ENCODE data around the gene IGFBP1. TPM values are rescaled to one million over a fixed set of nuclear protein-coding genes. Genes with fewer than 3 reads are reported as not detected.
"Not testable (repeated sequence)": the region's sequence is repeated elsewhere in the genome, so short reads cannot be mapped to it uniquely, and the experiment has no call there.

IGFBP1 gene
- total and polyA plus RNA-seq, 2 experiments from 2014 or later, result not detected

GRCh38 chr7:45852984-45853383 is 35.3 kb upstream of the IGFBP1 start:
- H3K4me1 ChIP-seq (ENCODE audit: insufficient read depth); H3K4me1 Mint-ChIP-seq; H3K4me3 Mint-ChIP-seq; H3K27me3 ChIP-seq (ENCODE audit: insufficient read depth); H3K36me3 Mint-ChIP-seq (ENCODE audit: low read depth); H3K9me2 ChIP-seq (ENCODE audit: insufficient read depth); H3K27me3 Mint-ChIP-seq (ENCODE audit: insufficient read depth, low read depth, poor library complexity); H3K27ac ChIP-seq (ENCODE audit: low read depth); H3K36me3 ChIP-seq (ENCODE audit: insufficient read depth); H3K79me2 ChIP-seq (replicated peaks; ENCODE audit: insufficient read depth); H3K4me2 ChIP-seq; H3F3A ChIP-seq (replicated peaks; ENCODE audit: low read depth); H3K4me3 ChIP-seq; ATAC-seq; H3K27ac Mint-ChIP-seq; H3K9me3 Mint-ChIP-seq; H2AFZ ChIP-seq; H4K20me1 ChIP-seq (replicated peaks; ENCODE audit: insufficient read depth); DNase-seq (ENCODE audit: low spot score): not testable (repeated sequence)

GRCh38 chr7:45853491-45853890 is 34.8 kb upstream of the IGFBP1 start:
- H3F3A ChIP-seq (replicated peaks; ENCODE audit: low read depth); H4K20me1 ChIP-seq (replicated peaks; ENCODE audit: insufficient read depth); H3K4me1 Mint-ChIP-seq; H3K27ac ChIP-seq (ENCODE audit: low read depth); H3K4me3 ChIP-seq; H3K27me3 Mint-ChIP-seq (ENCODE audit: insufficient read depth, low read depth, poor library complexity); H2AFZ ChIP-seq; DNase-seq (ENCODE audit: low spot score); H3K4me3 Mint-ChIP-seq; H3K36me3 ChIP-seq (ENCODE audit: insufficient read depth); H3K4me1 ChIP-seq (ENCODE audit: insufficient read depth); H3K36me3 Mint-ChIP-seq (ENCODE audit: low read depth); H3K27me3 ChIP-seq (ENCODE audit: insufficient read depth); H3K27ac Mint-ChIP-seq; H3K79me2 ChIP-seq (replicated peaks; ENCODE audit: insufficient read depth); H3K4me2 ChIP-seq; H3K9me2 ChIP-seq (ENCODE audit: insufficient read depth); H3K9me3 Mint-ChIP-seq; ATAC-seq: not testable (repeated sequence)

GRCh38 chr7:45855680-45856079 is 32.6 kb upstream of the IGFBP1 start:
- not testable (repeated sequence) for H3K4me3 Mint-ChIP-seq; H3K4me1 Mint-ChIP-seq; H3K27ac Mint-ChIP-seq; H3K27me3 ChIP-seq (ENCODE audit: insufficient read depth); H3K36me3 Mint-ChIP-seq (ENCODE audit: low read depth); H3K4me2 ChIP-seq; H3K27me3 Mint-ChIP-seq (ENCODE audit: insufficient read depth, low read depth, poor library complexity); H3K36me3 ChIP-seq (ENCODE audit: insufficient read depth); H3K9me2 ChIP-seq (ENCODE audit: insufficient read depth); H2AFZ ChIP-seq; H3F3A ChIP-seq (replicated peaks; ENCODE audit: low read depth); H3K4me3 ChIP-seq; H3K9me3 Mint-ChIP-seq; H4K20me1 ChIP-seq (replicated peaks; ENCODE audit: insufficient read depth); ATAC-seq; H3K4me1 ChIP-seq (ENCODE audit: insufficient read depth); H3K27ac ChIP-seq (ENCODE audit: low read depth); H3K79me2 ChIP-seq (replicated peaks; ENCODE audit: insufficient read depth); DNase-seq (ENCODE audit: low spot score)

- not testable (repeated sequence) for H3K27me3 ChIP-seq (ENCODE audit: insufficient read depth); H3K79me2 ChIP-seq (replicated peaks; ENCODE audit: insufficient read depth); H3K27me3 Mint-ChIP-seq (ENCODE audit: insufficient read depth, low read depth, poor library complexity); H3K9me3 Mint-ChIP-seq; H3K4me3 Mint-ChIP-seq; H4K20me1 ChIP-seq (replicated peaks; ENCODE audit: insufficient read depth); H3K4me2 ChIP-seq; H3K36me3 Mint-ChIP-seq (ENCODE audit: low read depth); H3K4me3 ChIP-seq; H3K27ac Mint-ChIP-seq; H3K27ac ChIP-seq (ENCODE audit: low read depth); H2AFZ ChIP-seq; ATAC-seq; DNase-seq (ENCODE audit: low spot score); H3K4me1 ChIP-seq (ENCODE audit: insufficient read depth); H3F3A ChIP-seq (replicated peaks; ENCODE audit: low read depth); H3K9me2 ChIP-seq (ENCODE audit: insufficient read depth); H3K36me3 ChIP-seq (ENCODE audit: insufficient read depth); H3K4me1 Mint-ChIP-seq
These were observed 31.4 kb upstream of the IGFBP1 start for GRCh38 chr7:45856888-45857287.

GRCh38 chr7:45863715-45864114 is 24.6 kb upstream of the IGFBP1 start:
- H3K79me2 ChIP-seq (replicated peaks; ENCODE audit: insufficient read depth), result no peaks in the 10 kb centered on the region
- no peaks in the 10 kb centered on the region for H3K9me3 Mint-ChIP-seq
- H3K4me1 ChIP-seq (ENCODE audit: insufficient read depth), result no peaks in the 10 kb centered on the region
- H3K9me2 ChIP-seq (ENCODE audit: insufficient read depth), result no peaks in the 10 kb centered on the region
- H3K4me3 Mint-ChIP-seq, result no peak overlapping the region
- H3K36me3 ChIP-seq (ENCODE audit: insufficient read depth), result no peaks in the 10 kb centered on the region
- H3K27me3 ChIP-seq (ENCODE audit: insufficient read depth), result no peaks in the 10 kb centered on the region
- no peak overlapping the region for H3K27ac ChIP-seq (ENCODE audit: low read depth)
- no peaks in the 10 kb centered on the region for H3K36me3 Mint-ChIP-seq (ENCODE audit: low read depth)
- H4K20me1 ChIP-seq (replicated peaks; ENCODE audit: insufficient read depth), result no peaks in the 10 kb centered on the region
- no peak overlapping the region for H2AFZ ChIP-seq
- ATAC-seq, result peak; percentile 95
- no peak overlapping the region for H3K4me3 ChIP-seq
- no peaks in the 10 kb centered on the region for H3F3A ChIP-seq (replicated peaks; ENCODE audit: low read depth)
- no peak overlapping the region for H3K4me2 ChIP-seq
- peak; percentile 68 for DNase-seq (ENCODE audit: low spot score)
- no peak overlapping the region for H3K27ac Mint-ChIP-seq
- H3K27me3 Mint-ChIP-seq (ENCODE audit: insufficient read depth, low read depth, poor library complexity), result peaks cover 6% of the 10 kb centered on the region
- H3K4me1 Mint-ChIP-seq, result no peaks in the 10 kb centered on the region; the same call in 2 of the 3 replicates
- TF ChIP-seq CTCF (conservative IDR thresholded peaks at IDR 0.05; ENCODE audit: low read depth in 2 of 2), result peak; percentile 57 to 78
- TF ChIP-seq POLR2AphosphoS5 (IDR thresholded peaks at IDR 0.05; ENCODE audit: low read depth), result no peak
- no peak for TF ChIP-seq JUNB (IDR thresholded peaks at IDR 0.05; ENCODE audit: unreplicated experiment)
- TF ChIP-seq NANOG (IDR thresholded peaks at IDR 0.05; ENCODE audit: borderline replicate concordance), result no peak
- no peak for TF ChIP-seq REST (IDR thresholded peaks at IDR 0.05; ENCODE audit: unreplicated experiment)
- TF ChIP-seq CREB1 (CRISPR knock-in tag; IDR thresholded peaks at IDR 0.05; ENCODE audit: low read depth), result no peak
